IMR-90 (cell line): Measurements from ENCODE around the gene CEP83. TPM values are rescaled to one million over a fixed set of nuclear protein-coding genes. Genes with fewer than 3 reads are reported as not detected.

ENCODE experiments used
- ATAC-seq: fragments of 200-7000 bp; cut with Tn5 transposase; 2 replicates; pipeline ENCODE4 v1.9.1; 2020; ENCODE audit warnings: low read depth, mild to moderate bottlenecking, moderate library complexity
- BruUV-seq: library from RNA; stranded (reverse); fragments of 400-500 nt; replicated peaks from 2 replicates; lab custom pipeline; 2021; lab: Mats Ljungman, UMichigan
- CTCF ChIA-PET: fragments of 300-600 bp; formaldehyde crosslinking; extraction: SDS; loops from one replicate; lab custom pipeline; 2021; ENCODE audit warnings: antibody characterized with exemption; lab: Yijun Ruan, JAX
- POLR2A ChIA-PET: fragments of 300-600 bp; sonication (Branson Sonifier 250); formaldehyde crosslinking; loops from one replicate; lab custom pipeline; 2022; ENCODE audit warnings: antibody characterized with exemption; ENCODE audit not compliant: unreplicated experiment; lab: Charles Lee
- DNase-seq: peaks from one replicate; pipeline ENCODE4 v3.0.0; 2013
- H2AFZ ChIP-seq: replicated peaks from 2 replicates; pipeline ENCODE3; 2013; ENCODE audit warnings: low read length, mild to moderate bottlenecking; ENCODE audit not compliant: poor library complexity
- H2AK5ac ChIP-seq: 2 replicates; pipeline ENCODE4 v1.6.1; 2013; ENCODE audit warnings: low read depth, low read length, inconsistent platforms
- H2AK9ac ChIP-seq: replicated peaks from 2 replicates; pipeline ENCODE3; 2013; ENCODE audit warnings: mild to moderate bottlenecking, low read depth, low read length, moderate library complexity; ENCODE audit not compliant: poor library complexity
- H2BK120ac ChIP-seq: 2 replicates; pipeline ENCODE4 v1.6.1; 2013; ENCODE audit warnings: low read depth, low read length, inconsistent platforms
- H2BK15ac ChIP-seq: 3 replicates; pipeline ENCODE4 v1.6.1; 2013; ENCODE audit warnings: low read depth, low read length, inconsistent platforms
- H2BK20ac ChIP-seq: 2 replicates; pipeline ENCODE4 v1.6.1; 2013; ENCODE audit warnings: low read depth, mild to moderate bottlenecking, inconsistent platforms, low read length, moderate library complexity
- H2BK5ac ChIP-seq: 2 replicates; pipeline ENCODE4 v1.6.1; 2013; ENCODE audit warnings: mild to moderate bottlenecking, low read depth, low read length, inconsistent platforms; ENCODE audit not compliant: poor library complexity, severe bottlenecking
- H3K14ac ChIP-seq: replicated peaks from 2 replicates; pipeline ENCODE4 v1.6.1; 2013; ENCODE audit warnings: low read depth, low read length, inconsistent platforms
- H3K18ac ChIP-seq: 2 replicates; pipeline ENCODE4 v1.6.1; 2013; ENCODE audit warnings: low read depth, low read length, control low read depth
- H3K23ac ChIP-seq: 2 replicates; pipeline ENCODE4 v1.6.1; 2013; ENCODE audit warnings: low read depth, low read length, inconsistent platforms
- H3K27ac ChIP-seq: 2 replicates; pipeline ENCODE4 v1.5.1; 2013; ENCODE audit warnings: mild to moderate bottlenecking, control low read depth, low read length; ENCODE audit not compliant: insufficient read depth
- H3K27me3 ChIP-seq: 2 replicates; pipeline ENCODE4 v1.6.1; 2013; ENCODE audit warnings: low read length; ENCODE audit not compliant: control insufficient read depth, insufficient read depth
- H3K36me3 ChIP-seq: 2 replicates; pipeline ENCODE4 v1.6.1; 2013; ENCODE audit warnings: low read length, mixed read lengths; ENCODE audit not compliant: control insufficient read depth, insufficient read depth
- H3K4ac ChIP-seq: 2 replicates; pipeline ENCODE4 v1.6.1; 2013; ENCODE audit warnings: low read depth, low read length, inconsistent platforms
- H3K4me1 ChIP-seq: 2 replicates; pipeline ENCODE4 v1.6.1; 2013; ENCODE audit warnings: low read length, mixed read lengths; ENCODE audit not compliant: control insufficient read depth, insufficient read depth
- H3K4me2 ChIP-seq: 2 replicates; pipeline ENCODE4 v1.6.1; 2013; ENCODE audit warnings: low read depth, mild to moderate bottlenecking, control low read depth, low read length, moderate library complexity
- H3K4me3 ChIP-seq: 2 replicates; pipeline ENCODE4 v1.5.1; 2013; ENCODE audit warnings: low read depth, mild to moderate bottlenecking, control low read depth, low read length, moderate library complexity; ENCODE audit not compliant: insufficient read depth
- H3K56ac ChIP-seq: 2 replicates; pipeline ENCODE4 v1.6.1; 2013; ENCODE audit warnings: low read length, inconsistent platforms; ENCODE audit not compliant: insufficient read depth; ENCODE audit errors: extremely low read depth
- H3K79me1 ChIP-seq, 2 experiments: 2 replicates each; pipeline ENCODE4 v1.6.1; 2013; ENCODE audit warnings: low read length in 2 of 2, inconsistent platforms in 1 of 2, low read depth in 1 of 2
- H3K9ac ChIP-seq: 2 replicates; pipeline ENCODE4 v1.6.1; 2013; ENCODE audit warnings: low read depth, low read length, control low read depth
- H3K9me1 ChIP-seq: 2 replicates; pipeline ENCODE4 v1.6.1; 2013; ENCODE audit warnings: low read length, inconsistent platforms; ENCODE audit not compliant: insufficient read depth
- H3K9me3 ChIP-seq: 2 replicates; pipeline ENCODE4 v1.6.1; 2013; ENCODE audit warnings: low read length; ENCODE audit not compliant: control insufficient read depth, insufficient read depth
- H4K20me1 ChIP-seq: 2 replicates; pipeline ENCODE4 v1.6.1; 2013; ENCODE audit warnings: low read length, inconsistent platforms; ENCODE audit not compliant: insufficient read depth
- H4K5ac ChIP-seq: 2 replicates; pipeline ENCODE4 v1.6.1; 2013; ENCODE audit warnings: mild to moderate bottlenecking, low read depth, low read length, control low read depth
- H4K8ac ChIP-seq, 2 experiments: 2 replicates each; pipeline ENCODE4 v1.6.1; 2013; ENCODE audit warnings: low read depth in 2 of 2, low read length in 2 of 2, control low read depth in 1 of 2, inconsistent platforms in 1 of 2
- H4K91ac ChIP-seq: 2 replicates; pipeline ENCODE4 v1.6.1; 2013; ENCODE audit warnings: low read depth, low read length, inconsistent platforms; ENCODE audit not compliant: insufficient read depth
- CTCF ChIP-seq: conservative IDR thresholded peaks from 2 replicates; pipeline ENCODE4 v1.5.1; 2012; ENCODE audit warnings: mild to moderate bottlenecking, low read depth, low read length, improper control_type of control experiment
- ELK1 ChIP-seq: fragments of 150-350 bp; IDR thresholded peaks from 2 replicates; pipeline ENCODE4 v1.6.1; 2016; ENCODE audit warnings: low read depth, mild to moderate bottlenecking, low read length, moderate library complexity, borderline replicate concordance
- FOS ChIP-seq: fragments of 150-350 bp; IDR thresholded peaks from 2 replicates; pipeline ENCODE4 v1.6.1; 2016; ENCODE audit warnings: low read depth, low read length
- MAFK ChIP-seq: IDR thresholded peaks from 2 replicates; pipeline ENCODE4 v1.6.1; 2012; ENCODE audit warnings: low read depth, low read length, improper control_type of control experiment
- MAZ ChIP-seq: IDR thresholded peaks from 2 replicates; pipeline ENCODE4 v1.6.1; 2012; ENCODE audit warnings: low read depth, mild to moderate bottlenecking, low read length, improper control_type of control experiment, moderate library complexity, borderline replicate concordance
- RAD21 ChIP-seq: IDR thresholded peaks from 2 replicates; pipeline ENCODE4 v1.6.1; 2012; ENCODE audit warnings: low read length, improper control_type of control experiment
- RCOR1 ChIP-seq: IDR thresholded peaks from 2 replicates; pipeline ENCODE4 v1.6.1; 2012; ENCODE audit warnings: mild to moderate bottlenecking, low read length, improper control_type of control experiment; ENCODE audit not compliant: insufficient replicate concordance
- RFX5 ChIP-seq: IDR thresholded peaks from 2 replicates; pipeline ENCODE4 v1.8.0; 2012; ENCODE audit warnings: low read depth, mild to moderate bottlenecking, low read length, moderate library complexity
- SMC3 ChIP-seq: fragments of 150-350 bp; IDR thresholded peaks from 2 replicates; pipeline ENCODE4 v1.6.1; 2016; ENCODE audit warnings: low read depth, mild to moderate bottlenecking, antibody characterized with exemption, low read length, moderate library complexity
- USF2 ChIP-seq: fragments of 150-350 bp; IDR thresholded peaks from 2 replicates; pipeline ENCODE4 v1.6.1; 2017; ENCODE audit warnings: mild to moderate bottlenecking, antibody characterized with exemption, low read length, low read depth
- WGBS, 2 experiments: methylation state at CpG; one replicate each; pipeline versions ENCODE4 v1.1.5 to v1.1.7; 2013; ENCODE audit warnings: missing lambda C conversion rate in 2 of 2; ENCODE audit not compliant: insufficient read length in 1 of 2; ENCODE audit errors: extremely low coverage in 2 of 2; 5-methylcytosine and 5-hydroxymethylcytosine counted together
- dilution Hi-C: fragments of 300-500 bp; cut with HindIII; formaldehyde crosslinking; loops from one replicate; pipeline ENCODE4 v1.14.3; 2018; ENCODE audit warnings: low sequenced_read_pairs; ENCODE audit not compliant: unreplicated experiment
- in situ Hi-C: fragments of 300-500 bp; cut with MboI; formaldehyde crosslinking; loops from 3 replicates; pipeline ENCODE4 v1.14.3; 2019; ENCODE audit warnings: low sequenced_read_pairs, inconsistent platforms, mixed read lengths
- intact Hi-C: fragments of 100-400 bp; cut with micrococcal nuclease; formaldehyde crosslinking; loops from 2 replicates; pipeline ENCODE4 v1.10.0; 2022
- polyA plus RNA-seq, 3 experiments: library from polyadenylated mRNA; depleted of rRNA; stranded (reverse); fragments of >200 nt; gene quantifications; 2 replicates each; pipeline ENCODE4 v1.2.3, GENCODE V29; 2012; ENCODE audit warnings: low replicate concordance in 1 of 3
- total RNA-seq: library from RNA; depleted of rRNA; stranded (reverse); fragments of >200 nt; gene quantifications from 2 replicates; pipeline ENCODE4 v1.2.3, GENCODE V29; 2012

The CEP83 gene
- total and polyA plus RNA-seq, 2 of the 4 experiments (the other 2 are of a cell fraction) = 3.9 to 8.9 TPM

GRCh38 chr12:94286583-94287244 is 173.0 kb downstream of the CEP83 start:
- Histone ChIP-seq H2BK15ac (no peak overlapping the region), H3K9me1 (peaks cover 9% of the 10 kb centered on the region), H3K9ac (no peak overlapping the region), H4K20me1 (no peaks in the 10 kb centered on the region), H2BK20ac (no peak overlapping the region), H3K4me2 (no peak overlapping the region), H2BK5ac (no peak overlapping the region), H2AK9ac (no peak overlapping the region), H3K4ac (no peak overlapping the region), H4K91ac (no peak overlapping the region), H3K18ac (no peak overlapping the region), H3K4me1 (peaks cover 13% of the 10 kb centered on the region), H2AK5ac (no peak overlapping the region), H3K27ac (no peak overlapping the region), H3K9me3 (no peaks in the 10 kb centered on the region), H3K27me3 (peaks cover 3% of the 10 kb centered on the region), H2AFZ (no peak overlapping the region), H2BK120ac (no peak overlapping the region), H3K23ac (no peak overlapping the region), H3K79me1 (no peaks in the 10 kb centered on the region), H4K8ac (no peak overlapping the region), H3K56ac (no peak overlapping the region), H3K36me3 (no peaks in the 10 kb centered on the region), H3K4me3 (no peak overlapping the region), H4K5ac (no peak overlapping the region), H3K14ac (no peak overlapping the region)
- ChIA-PET POLR2A (no interaction called here), CTCF (no interaction called here)
- TF ChIP-seq RAD21 (no peak), SMC3 (no peak), USF2 (no peak), RFX5 (no peak), MAFK (no peak), FOS (no peak), RCOR1 (no peak), CTCF (no peak), MAZ (no peak), ELK1 (no peak)
- no CpG with 5 or more reads among the region's 4 CpGs for WGBS, 2 experiments
- no peak for DNase-seq
- intact Hi-C loops = no loop called here
- no peak for ATAC-seq
- no TSS peak for BruUV-seq
- dilution Hi-C loops = no loop called here
- in situ Hi-C loops = no loop called here
